Posterior vena cava (tissue), 2 donors: ENCODE data around the gene TCF15. TPM values are rescaled to one million over a fixed set of nuclear protein-coding genes. Genes with fewer than 3 reads are reported as not detected.
A peak's percentile ranks its signal among the peaks of the same experiment; 100 is the strongest.
"Not testable (repeated sequence)": the region's sequence is repeated elsewhere in the genome, so short reads cannot be mapped to it uniquely, and the experiment has no call there.

Source experiments
- DNase-seq: peaks from one replicate; pipeline ENCODE4 v3.0.0-alpha.2; 2020; ENCODE audit warnings: low spot score
- intact Hi-C, 2 donors: fragments of 100-400 bp; cut with DNase I; formaldehyde crosslinking; loops; one replicate each; pipeline versions ENCODE4 v1.14.1 to v1.14.2; 2022 to 2023
- total RNA-seq, 2 donors: library from RNA; stranded (reverse); fragmentation: NEBNext Ultra II Directional; extraction: Animal tissue kit (Norgen Biotek cat#: 25700); gene quantifications; one replicate each; pipeline ENCODE4 v1.2.1, GENCODE V29; 2021
- donor health status: DM: yes; HTN: yes; CAD: no.
- donor health status: DM: yes; HTN: yes; CAD: no.

TCF15 gene
- total RNA-seq, 2 donors from 2014 or later, result 2.2 to 2.5 TPM

DNA sequence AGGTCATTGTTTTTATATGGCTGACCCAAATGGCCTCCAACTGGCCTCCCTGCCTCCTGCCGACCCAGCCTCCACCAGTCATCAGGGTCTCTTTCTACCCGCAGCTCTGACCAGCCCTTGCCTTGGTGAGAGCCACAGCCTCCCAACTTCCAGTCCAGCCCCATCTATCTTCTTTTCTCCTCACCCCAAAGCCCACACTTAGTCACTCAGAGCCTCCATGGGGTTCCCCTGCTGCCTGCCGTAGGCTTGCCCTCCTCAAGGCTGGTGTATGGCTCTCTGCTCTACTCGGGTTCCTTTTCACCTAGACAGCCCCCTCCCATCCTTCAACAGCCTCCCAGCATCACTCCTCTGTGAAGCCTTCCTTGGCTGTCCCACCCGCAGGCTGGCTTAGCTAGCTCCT is 18.2 kb downstream of the TCF15 start:
- intact Hi-C loops, result no loop called here
- peak; percentile 44 for DNase-seq

DNA sequence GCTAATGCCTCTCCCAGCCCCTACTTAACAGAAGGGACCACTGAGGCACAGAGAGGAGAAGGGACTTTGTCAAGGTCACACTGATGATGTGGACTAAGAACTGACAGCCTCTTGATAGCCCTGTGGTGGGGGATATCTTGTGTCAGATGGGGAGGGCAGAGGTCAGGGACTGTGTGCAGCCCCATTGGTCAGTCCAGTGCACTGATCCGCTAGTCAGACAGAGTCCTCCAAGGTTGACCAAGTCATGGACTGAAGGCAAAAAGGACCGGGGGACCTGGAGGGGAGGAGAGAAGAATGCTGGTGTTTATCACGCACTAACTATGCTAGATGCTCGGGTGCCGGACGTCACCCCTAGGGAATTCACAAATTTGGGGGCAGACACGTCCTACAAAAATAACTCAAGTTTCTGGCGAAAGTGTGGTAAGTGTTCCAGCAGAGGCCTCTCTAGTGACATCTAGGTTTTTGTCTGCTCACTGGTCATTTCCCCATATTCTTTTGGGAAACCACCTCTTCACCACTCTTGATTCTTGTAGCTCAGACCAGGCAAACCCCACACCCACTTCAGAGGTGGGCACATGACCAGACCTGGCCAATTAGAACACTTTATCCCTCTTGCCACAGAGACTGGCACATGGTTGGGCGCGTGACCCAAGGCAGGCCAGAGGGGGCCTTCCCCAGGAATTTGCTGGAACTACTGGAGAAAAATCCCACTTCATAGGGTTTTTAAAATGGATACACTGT is 21.0 kb downstream of the TCF15 start:
- intact Hi-C loops, result no loop called here
- peak; percentile 38 for DNase-seq

DNA sequence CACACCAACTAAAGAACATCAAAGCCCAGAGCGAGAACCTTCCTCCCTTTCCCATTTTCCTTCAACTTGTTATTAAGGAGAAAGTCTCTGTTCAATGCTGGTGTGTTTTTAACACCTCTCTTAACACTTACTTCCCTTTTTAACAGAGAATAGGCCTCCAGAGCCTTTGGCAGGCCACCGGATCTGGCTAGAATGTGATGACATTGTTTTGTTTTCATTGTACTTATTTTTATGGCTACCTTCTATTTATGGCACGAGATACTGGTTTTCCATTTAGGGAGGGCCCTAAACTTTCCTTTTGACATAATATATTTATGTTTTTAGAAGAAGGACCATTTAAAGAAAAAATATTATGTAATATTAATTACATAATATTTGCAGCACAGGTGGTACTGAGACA is 21.6 kb downstream of the TCF15 start:
- intact Hi-C loops, result no loop called here
- peak; percentile 47 for DNase-seq

DNA sequence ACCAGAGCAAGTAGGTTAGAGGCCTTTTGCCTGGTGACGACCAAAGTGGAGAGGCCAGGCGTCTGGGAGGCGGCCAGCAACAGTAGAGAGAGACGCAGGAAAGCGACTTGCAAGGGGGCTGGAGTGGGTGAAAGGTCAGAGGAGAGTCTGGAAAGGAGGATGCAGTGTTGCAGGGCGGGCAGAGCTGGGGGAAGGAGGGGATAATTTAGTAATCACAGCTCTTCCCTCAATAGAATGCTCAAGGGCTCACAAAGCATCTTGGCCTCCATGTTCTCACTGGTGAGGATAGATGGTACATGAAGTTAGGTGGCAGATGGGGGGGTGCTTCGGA is 25.2 kb downstream of the TCF15 start:
- peak; percentile 31 for DNase-seq
- intact Hi-C loops, result no loop called here

- DNase-seq, result peak; percentile 29
- intact Hi-C loops, result no loop called here
These were observed 25.7 kb downstream of the TCF15 start for GRCh38 chr20:584161-584970.

DNA sequence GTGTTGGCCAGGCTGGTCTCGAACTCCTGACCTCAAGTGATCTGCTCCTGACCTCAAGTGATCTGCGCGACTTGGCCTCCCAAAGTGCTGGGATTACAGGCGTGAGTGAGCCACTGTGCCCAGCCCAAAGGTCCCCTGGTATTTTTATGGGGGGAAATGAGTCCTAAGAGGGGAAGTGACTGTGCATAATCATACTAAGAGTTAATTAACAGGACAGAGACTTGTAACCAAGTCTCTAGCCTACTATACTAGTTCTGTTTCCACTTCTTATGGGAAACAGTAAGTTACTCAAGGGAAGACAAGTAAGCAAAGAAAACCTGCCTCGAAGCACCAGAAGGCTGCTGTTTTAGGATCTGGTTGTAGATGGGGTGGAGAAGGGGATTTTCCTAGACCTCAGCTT is 27.9 kb downstream of the TCF15 start:
- intact Hi-C loops, result no loop called here
- no peak for DNase-seq

DNA sequence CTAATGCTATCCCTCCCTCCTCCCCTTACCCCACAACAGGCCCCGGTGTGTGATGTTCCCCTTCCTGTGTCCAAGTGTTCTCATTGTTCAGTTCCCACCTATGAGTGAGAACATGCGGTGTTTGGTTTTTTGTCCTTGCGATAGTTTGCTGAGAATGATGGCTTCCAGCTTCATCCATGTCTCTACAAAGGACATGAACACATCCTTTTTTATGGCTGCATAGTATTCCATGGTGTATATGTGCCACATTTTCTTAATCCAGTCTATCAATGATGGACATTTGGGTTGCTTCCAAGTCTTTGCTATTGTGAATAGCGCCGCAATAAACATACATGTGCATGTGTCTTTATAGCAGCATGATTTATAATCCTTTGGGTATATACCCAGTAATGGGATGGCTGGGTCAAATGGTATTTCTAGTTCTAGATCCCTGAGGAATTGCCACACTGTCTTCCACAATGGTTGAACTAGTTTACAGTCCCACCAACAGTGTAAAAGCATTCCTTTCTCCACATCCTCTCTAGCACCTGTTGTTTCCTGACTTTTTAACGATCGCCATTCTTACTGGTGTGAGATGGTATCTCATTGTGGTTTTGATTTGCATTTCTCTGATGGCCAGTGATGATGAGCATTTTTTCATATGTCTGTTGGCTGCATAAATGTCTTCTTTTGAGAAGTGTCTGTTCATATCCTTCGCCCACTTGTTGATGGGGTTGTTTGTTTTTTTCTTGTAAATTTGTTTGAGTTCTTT is 31.0 kb downstream of the TCF15 start:
- not testable (repeated sequence) for DNase-seq

DNA sequence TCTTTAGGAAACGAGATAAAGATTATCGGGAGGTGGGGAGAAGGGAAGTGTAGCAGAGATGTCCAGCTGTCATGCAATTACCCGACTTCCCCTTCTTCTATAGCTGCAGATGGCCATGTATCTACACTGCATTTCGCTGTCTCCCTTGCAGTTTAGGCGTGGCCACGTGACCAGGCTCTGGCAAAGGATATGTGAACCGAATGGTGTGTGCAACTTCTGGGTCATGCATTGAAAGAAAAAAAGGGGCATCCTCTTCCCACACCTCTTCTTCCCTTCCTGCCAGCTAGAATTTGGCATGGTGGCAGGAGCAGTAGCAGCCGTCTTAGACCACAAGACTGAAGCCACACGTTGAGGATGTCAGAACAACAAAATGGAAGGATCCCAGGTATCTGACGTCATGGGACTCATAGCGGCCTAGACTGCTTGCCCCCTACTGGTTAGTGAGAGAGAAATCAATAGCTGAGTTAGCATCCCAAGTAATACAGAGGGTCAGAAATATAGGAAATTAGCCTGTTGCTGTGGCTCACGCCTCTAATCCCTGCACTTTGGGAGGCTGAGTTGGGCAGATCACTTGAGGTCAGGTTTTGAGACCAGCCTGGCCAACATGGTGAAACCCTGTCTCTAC is 32.8 kb downstream of the TCF15 start:
- DNase-seq, result peak; percentile 31
- intact Hi-C loops, result no loop called here

More for the DNA sequence above, 31.0 kb downstream of the TCF15 start:
- intact Hi-C loops, result not testable (repeated sequence)

DNA sequence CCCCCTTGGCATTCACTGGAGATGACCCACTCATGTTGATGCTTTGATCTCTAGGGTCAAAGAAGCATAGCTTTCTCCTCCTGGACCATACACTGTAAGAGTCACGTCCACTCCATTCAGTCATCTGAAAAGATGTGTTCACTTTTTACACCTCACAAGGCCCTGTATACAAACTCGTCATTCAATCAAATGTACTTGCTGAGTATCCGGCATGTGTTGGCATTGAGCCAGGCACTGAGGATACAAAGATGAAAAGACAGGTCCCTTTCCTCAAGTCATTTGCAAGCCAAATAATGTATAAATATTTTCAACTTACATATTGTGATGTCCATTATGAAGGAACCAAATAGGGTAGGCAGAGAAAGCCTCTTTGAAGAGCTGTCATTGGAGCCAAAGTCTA is 34.0 kb downstream of the TCF15 start:
- DNase-seq, result peak; percentile 30
- intact Hi-C loops, result no loop called here

DNA sequence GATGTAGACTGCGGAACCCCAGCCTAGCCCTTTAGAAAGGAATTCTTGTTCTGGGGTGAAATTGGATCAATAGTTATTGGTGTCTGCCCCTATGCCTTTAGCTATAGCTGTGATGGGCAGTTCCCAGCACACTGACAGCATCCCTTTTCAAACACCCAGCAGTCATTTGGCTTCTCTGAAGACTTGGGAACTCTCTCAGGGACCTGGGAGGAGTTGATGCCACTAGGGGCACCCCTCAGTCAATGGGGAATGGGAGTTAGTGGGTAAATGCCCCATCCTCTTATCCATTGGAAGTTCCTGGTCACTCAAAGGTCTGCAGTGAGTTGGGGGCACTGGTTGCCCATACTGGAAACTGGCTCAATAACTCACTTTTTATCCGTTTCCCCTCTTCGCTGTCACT is 34.9 kb downstream of the TCF15 start:
- intact Hi-C loops, result no loop called here
- peak; percentile 16 for DNase-seq

DNA sequence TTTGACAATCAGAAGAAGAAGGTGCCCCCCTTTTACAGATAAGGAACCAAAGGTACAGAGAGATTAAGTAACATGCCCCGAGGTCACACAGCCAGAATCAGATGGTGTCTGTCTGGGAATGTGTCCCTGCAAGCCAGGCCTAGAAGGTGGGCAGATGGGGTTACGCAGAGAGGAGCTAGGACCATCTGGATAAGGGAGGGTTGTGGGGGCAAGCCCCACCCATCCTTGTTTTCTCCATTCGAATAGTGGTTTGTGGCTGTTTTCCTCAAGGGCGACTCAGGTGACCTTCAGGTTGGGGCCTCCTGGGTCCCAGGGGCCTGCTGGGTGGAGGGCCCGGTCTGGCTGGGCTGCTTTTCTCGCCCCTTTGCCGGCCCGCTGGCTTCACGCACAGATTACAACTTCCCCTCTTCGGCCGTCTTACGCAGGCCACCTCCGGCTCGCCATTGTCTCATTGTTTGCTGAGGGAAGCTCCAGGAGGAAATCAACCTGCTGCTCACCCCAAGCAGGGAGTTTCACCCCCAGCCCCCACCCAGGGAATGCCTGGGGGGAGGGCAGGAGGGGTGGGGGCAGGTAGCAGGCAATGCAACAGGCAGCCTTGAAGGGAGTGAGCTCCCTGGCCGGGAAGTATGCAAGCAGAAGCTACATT is 35.7 kb downstream of the TCF15 start:
- intact Hi-C loops, result no loop called here
- peak; percentile 79 for DNase-seq

GRCh38 chr20:573414-574296 is 36.5 kb downstream of the TCF15 start:
- intact Hi-C loops, result no loop called here
- peak; percentile 56 for DNase-seq

DNA sequence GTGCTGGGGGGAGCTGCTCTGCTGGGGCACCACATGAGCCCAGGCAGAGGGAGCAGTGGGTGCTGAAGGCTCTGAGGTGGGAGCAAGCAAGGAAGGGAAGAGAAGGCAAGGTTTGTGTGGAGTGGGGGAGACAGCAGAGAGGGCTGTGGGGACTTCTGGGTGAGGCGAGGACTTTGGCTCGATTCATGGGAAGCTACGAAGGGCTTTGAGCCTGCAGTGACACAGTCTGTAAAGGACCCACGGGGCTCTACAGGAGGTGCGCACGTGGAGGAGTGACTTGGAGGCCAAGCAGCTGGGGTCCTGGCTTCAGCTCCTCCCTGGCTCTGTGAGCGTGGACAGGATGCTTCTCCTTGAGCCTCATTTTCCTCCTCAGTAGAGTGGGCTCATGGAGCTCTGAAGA is 37.4 kb downstream of the TCF15 start:
- intact Hi-C loops, result no loop called here
- peak; percentile 34 for DNase-seq

- intact Hi-C loops, result no loop called here
These were observed 38.2 kb downstream of the TCF15 start for GRCh38 chr20:571754-572441.

DNA sequence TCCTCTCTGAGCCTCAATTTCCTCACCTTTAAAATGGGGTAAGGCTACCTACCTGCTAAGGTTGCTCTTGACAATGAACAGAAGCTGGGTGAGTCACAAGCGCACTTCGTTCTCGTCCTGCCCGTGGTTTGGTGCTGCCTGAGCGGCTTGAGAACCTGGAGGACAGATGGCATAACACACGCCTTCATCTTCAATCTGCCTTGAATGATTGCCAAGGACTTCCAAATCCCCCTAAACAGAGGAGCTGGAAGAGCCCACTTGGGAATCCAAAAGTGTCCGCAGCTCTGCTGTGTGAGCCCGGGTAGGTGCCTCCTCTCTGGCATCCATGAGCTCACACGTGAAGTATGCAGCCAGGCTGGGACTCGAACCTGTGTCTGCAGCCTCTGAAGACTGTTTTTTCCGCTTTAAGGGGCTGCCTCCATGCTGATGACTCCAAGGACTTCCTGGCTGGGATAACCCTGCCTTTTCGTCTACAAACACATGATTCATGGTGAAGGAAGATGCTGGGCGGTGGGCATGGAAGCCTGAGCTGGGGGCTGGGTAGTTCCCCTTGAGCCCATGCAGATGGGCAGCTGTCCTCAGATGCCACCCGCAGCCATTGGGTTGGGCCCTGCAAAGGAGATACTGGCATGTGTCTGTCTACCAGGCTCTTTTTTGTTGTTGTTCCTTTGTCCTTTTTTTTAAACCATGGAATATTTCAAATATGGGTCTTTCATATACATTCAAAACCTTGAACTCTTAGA is 41.3 kb downstream of the TCF15 start:
- peak; percentile 71 for DNase-seq
- intact Hi-C loops, result loop anchor here in 1 of 2 donors (10.0 kb wide), 2 partner anchors 96 to 166 kb away; no protein-coding TSS in a partner anchor

More at GRCh38 chr20:571754-572441, 38.2 kb downstream of the TCF15 start:
- DNase-seq, result peak; percentile 83

DNA sequence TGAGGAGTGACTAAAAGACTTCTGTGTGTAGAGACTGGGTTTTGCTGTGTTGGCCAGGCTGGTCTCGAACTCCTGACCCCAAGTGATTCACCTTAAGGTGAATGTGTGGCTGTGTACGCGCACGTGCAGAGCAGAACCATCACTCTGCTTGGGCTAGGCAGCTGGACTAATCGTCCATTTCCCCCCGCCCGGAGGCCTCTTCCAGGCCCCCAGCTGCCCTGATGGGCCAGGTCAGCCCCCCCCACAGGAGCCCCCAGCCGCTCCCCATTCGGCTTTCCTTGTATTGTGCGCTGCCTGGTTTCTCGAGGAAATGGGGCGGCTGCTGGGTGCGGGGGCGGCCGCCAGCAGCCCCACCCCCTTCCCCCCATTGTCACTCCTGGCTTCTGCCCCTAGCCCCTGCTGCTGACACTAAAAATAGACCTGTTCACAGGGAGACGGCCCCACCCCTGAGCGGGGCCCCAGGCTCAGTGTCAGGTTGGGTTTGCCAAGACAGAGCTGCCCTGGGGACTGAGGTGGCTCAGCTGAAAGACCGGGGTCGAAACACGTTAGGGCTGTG is 41.9 kb downstream of the TCF15 start:
- peak; percentile 76 for DNase-seq
- intact Hi-C loops, result loop anchor here in 1 of 2 donors (10.0 kb wide), 2 partner anchors 97 to 167 kb away; no protein-coding TSS in a partner anchor
